Measurements from ENCODE around the gene PSME3. TPM values are rescaled to one million over a fixed set of nuclear protein-coding genes. Genes with fewer than 3 reads are reported as not detected.
A peak's percentile ranks its signal among the peaks of the same experiment; 100 is the strongest.
"Not testable (repeated sequence)": the region's sequence is repeated elsewhere in the genome, so short reads cannot be mapped to it uniquely, and the experiment has no call there.

Gene PSME3
- total RNA-seq, 1 donor from 2014 or later = 54.5 TPM

GRCh38 chr17:42845918-42846593 lies 12.9 kb downstream of the PSME3 start:
- intact Hi-C loops (cut with DNase I) = loop anchor here (10.0 kb wide), 1 partner anchor 89 kb away; no protein-coding TSS in a partner anchor
- DNase-seq (ENCODE audit: low spot score) = no peak
- peak; percentile 23 for ATAC-seq

- DNase-seq (ENCODE audit: low spot score) = no peak
- ATAC-seq = peak; percentile 21
- intact Hi-C loops (cut with DNase I) = loop anchor here (10.0 kb wide), 1 partner anchor 88 kb away; no protein-coding TSS in a partner anchor
Observed at GRCh38 chr17:42846594-42847280, 13.5 kb downstream of the PSME3 start.

GRCh38 chr17:42848093-42848492 lies 14.9 kb downstream of the PSME3 start:
- ATAC-seq (no peak), DNase-seq (ENCODE audit: low spot score) (no peak)
- intact Hi-C loops (cut with DNase I) = loop anchor here (10.0 kb wide), 1 partner anchor 87 kb away; no protein-coding TSS in a partner anchor

- ATAC-seq (no peak), DNase-seq (ENCODE audit: low spot score) (peak; percentile 47)
- intact Hi-C loops (cut with DNase I) = loop anchor here (10.0 kb wide), 1 partner anchor 86 kb away; no protein-coding TSS in a partner anchor
Observed at GRCh38 chr17:42849031-42849430, 15.8 kb downstream of the PSME3 start.

- ATAC-seq = peak; percentile 17
- intact Hi-C loops (cut with DNase I) = loop anchor here (10.0 kb wide), 1 partner anchor 85 kb away; no protein-coding TSS in a partner anchor
Observed at GRCh38 chr17:42849451-42850181, 16.4 kb downstream of the PSME3 start.

GRCh38 chr17:42850954-42851353 lies 17.8 kb downstream of the PSME3 start, which contains the start of gene AOC3:
TSS of gene AOC3 (plus strand) at chr17:42851199. CDS start at chr17:42851344, 145 bp downstream.
- ATAC-seq = peak; percentile 68
- DNase-seq (ENCODE audit: low spot score) = peak; percentile 63
- intact Hi-C loops (cut with DNase I) = no loop called here

More at GRCh38 chr17:42849451-42850181, 16.4 kb downstream of the PSME3 start:
- DNase-seq (ENCODE audit: low spot score) = peak; percentile 60

GRCh38 chr17:42851371-42852240 lies 18.4 kb downstream of the PSME3 start:
- ATAC-seq = peak; percentile 7
- peak; percentile 41 for DNase-seq (ENCODE audit: low spot score)
- intact Hi-C loops (cut with DNase I) = not testable (repeated sequence)

GRCh38 chr17:42852351-42852750 lies 19.2 kb downstream of the PSME3 start:
- ATAC-seq (no peak), DNase-seq (ENCODE audit: low spot score) (peak; percentile 49)
- intact Hi-C loops (cut with DNase I) = no loop called here

- ATAC-seq (no peak), DNase-seq (ENCODE audit: low spot score) (peak; percentile 46)
- intact Hi-C loops (cut with DNase I) = no loop called here
Observed at GRCh38 chr17:42853004-42853403, 19.8 kb downstream of the PSME3 start.

GRCh38 chr17:42853597-42853967 lies 20.4 kb downstream of the PSME3 start:
- intact Hi-C loops (cut with DNase I) = no loop called here
- ATAC-seq (no peak), DNase-seq (ENCODE audit: low spot score) (peak; percentile 21)

GRCh38 chr17:42853968-42854790 lies 21.0 kb downstream of the PSME3 start:
- ATAC-seq = no peak
- intact Hi-C loops (cut with DNase I) = no loop called here
- peak; percentile 45 for DNase-seq (ENCODE audit: low spot score)

- ATAC-seq = no peak
- peak; percentile 47 for DNase-seq (ENCODE audit: low spot score)
- intact Hi-C loops (cut with DNase I) = no loop called here
Observed at GRCh38 chr17:42855048-42855596, 21.9 kb downstream of the PSME3 start.

- DNase-seq (ENCODE audit: low spot score); intact Hi-C loops (cut with DNase I); ATAC-seq: not testable (repeated sequence)
Observed at GRCh38 chr17:42856093-42856492, 22.9 kb downstream of the PSME3 start.

- DNase-seq (ENCODE audit: low spot score); ATAC-seq; intact Hi-C loops (cut with DNase I): not testable (repeated sequence)
Observed at GRCh38 chr17:42856516-42856915, 23.3 kb downstream of the PSME3 start.

- intact Hi-C loops (cut with DNase I) = no loop called here
- ATAC-seq (no peak), DNase-seq (ENCODE audit: low spot score) (no peak)
Observed at GRCh38 chr17:42857389-42857788, 24.2 kb downstream of the PSME3 start.

GRCh38 chr17:42865638-42866094 lies 32.5 kb downstream of the PSME3 start:
- intact Hi-C loops (cut with DNase I) = no loop called here
- no peak for ATAC-seq
- no peak for DNase-seq (ENCODE audit: low spot score)

GRCh38 chr17:42866216-42866615 lies 33.0 kb downstream of the PSME3 start:
- intact Hi-C loops (cut with DNase I) = no loop called here
- DNase-seq (ENCODE audit: low spot score) (no peak), ATAC-seq (no peak)
